ENCODE measurements around the gene MCRIP2.

MCRIP2 gene

GRCh38 chr16:616733-617586, 24.7 kb upstream of the MCRIP2 start:
- no peak for DNase-seq (ENCODE audit: low spot score)

GRCh38 chr16:617855-618254, 23.8 kb upstream of the MCRIP2 start:
- DNase-seq (ENCODE audit: low spot score): no peak

- DNase-seq (ENCODE audit: low spot score): no peak
These were observed 22.0 kb upstream of the MCRIP2 start for GRCh38 chr16:619476-620100.

GRCh38 chr16:620700-621525, 20.7 kb upstream of the MCRIP2 start:
- no peak for DNase-seq (ENCODE audit: low spot score)

GRCh38 chr16:621526-622105, 20.0 kb upstream of the MCRIP2 start:
- no peak for DNase-seq (ENCODE audit: low spot score)

GRCh38 chr16:622920-623280, 18.7 kb upstream of the MCRIP2 start:
- DNase-seq (ENCODE audit: low spot score): no peak

- no peak for DNase-seq (ENCODE audit: low spot score)
These were observed 17.0 kb upstream of the MCRIP2 start for GRCh38 chr16:624526-625070.

- DNase-seq (ENCODE audit: low spot score): no peak
These were observed 16.3 kb upstream of the MCRIP2 start for GRCh38 chr16:625117-625976.

- DNase-seq (ENCODE audit: low spot score): no peak
These were observed 15.5 kb upstream of the MCRIP2 start for GRCh38 chr16:625977-626765.

- DNase-seq (ENCODE audit: low spot score): no peak
These were observed 14.7 kb upstream of the MCRIP2 start for GRCh38 chr16:626787-627453.

GRCh38 chr16:627454-628239, 14.0 kb upstream of the MCRIP2 start:
- DNase-seq (ENCODE audit: low spot score): no peak

- DNase-seq (ENCODE audit: low spot score): no peak
These were observed 13.1 kb upstream of the MCRIP2 start for GRCh38 chr16:628321-629061.

GRCh38 chr16:629185-629832, 12.3 kb upstream of the MCRIP2 start:
- no peak for DNase-seq (ENCODE audit: low spot score)

- no peak for DNase-seq (ENCODE audit: low spot score)
These were observed 11.8 kb upstream of the MCRIP2 start for GRCh38 chr16:629833-630248.

GRCh38 chr16:630249-630814, 11.3 kb upstream of the MCRIP2 start:
- no peak for DNase-seq (ENCODE audit: low spot score)

GRCh38 chr16:630815-631405, 10.7 kb upstream of the MCRIP2 start, which contains the start of gene WFIKKN1:
Gene WFIKKN1, plus strand, starts transcription at chr16:630985. Its CDS starts 269 bp downstream, at chr16:631254.
- no peak for DNase-seq (ENCODE audit: low spot score)

Data from CD4-positive, alpha-beta T cell treated with Interleukin-2 at 100 ng/mL for 4 hours (primary cell).